Putamen (tissue), 1 donor: ENCODE measurements around the gene SND1.

Experiments
- DNase-seq: peaks from one replicate; pipeline ENCODE4 v3.0.0-alpha.2; 2016; ENCODE audit warnings: low spot score

SND1 gene

DNA sequence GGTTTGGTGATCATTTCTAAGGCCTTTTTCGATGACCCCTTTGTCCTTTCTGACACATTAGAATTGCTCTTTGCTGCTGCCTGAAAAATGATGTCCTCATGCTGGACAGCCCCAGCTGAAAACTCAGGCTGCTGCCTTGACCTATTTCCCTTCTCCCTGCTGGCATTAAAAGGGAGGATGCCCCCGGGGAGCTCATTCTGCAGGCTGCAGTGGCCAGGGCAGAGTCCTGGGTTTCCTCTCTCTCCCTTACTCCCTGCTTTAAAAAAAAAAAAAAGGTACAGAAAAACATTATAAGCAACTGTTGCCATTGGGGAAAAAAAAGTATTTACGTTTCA, 343.9 kb downstream of the SND1 start:
- no peak for DNase-seq

GRCh38 chr7:127996253-127997071, 344.5 kb downstream of the SND1 start:
- no peak for DNase-seq

- no peak for DNase-seq
Measured at GRCh38 chr7:127997226-127997922, 345.4 kb downstream of the SND1 start.

DNA sequence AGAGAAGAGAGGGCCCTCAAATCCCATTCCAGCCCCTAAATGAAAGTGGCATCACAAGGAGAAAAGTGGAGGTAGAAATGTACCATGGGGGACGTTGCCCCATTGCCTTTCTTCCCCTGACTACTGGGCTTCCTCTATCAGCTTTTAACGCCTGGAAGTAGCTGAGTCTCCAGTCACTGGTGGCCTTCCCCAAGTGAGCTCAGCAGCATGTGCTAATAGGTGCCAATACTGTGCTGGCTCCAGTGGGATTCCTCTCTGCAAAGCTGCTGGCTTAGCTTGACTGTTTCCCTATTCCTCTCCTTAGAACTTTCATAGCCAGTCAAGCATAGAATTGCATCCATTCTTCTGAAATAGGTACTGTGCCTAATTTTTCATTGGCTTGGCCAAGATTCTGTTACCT, 346.7 kb downstream of the SND1 start:
- DNase-seq, result no peak

DNA sequence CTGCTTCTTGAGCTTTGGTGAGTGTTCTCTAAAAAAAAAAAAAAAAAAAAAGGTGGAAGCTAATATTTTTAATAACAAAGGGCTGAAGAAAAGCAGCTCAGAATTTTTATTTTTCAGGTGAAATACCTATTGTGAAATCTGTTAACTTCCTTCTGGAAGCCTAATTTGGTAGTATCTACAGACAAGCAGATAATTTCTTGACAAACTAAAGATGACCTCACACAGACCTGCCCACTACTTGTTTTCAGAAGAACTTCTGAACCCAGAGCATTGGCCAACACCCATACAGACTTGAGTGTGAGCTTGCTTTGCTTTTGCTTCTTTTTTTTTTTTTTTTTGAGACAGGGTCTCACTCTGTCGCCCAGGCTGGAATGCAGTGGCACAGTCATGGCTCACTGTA, 348.1 kb downstream of the SND1 start:
- DNase-seq, result no peak

- no peak for DNase-seq
Measured at GRCh38 chr7:128000854-128001265, 348.9 kb downstream of the SND1 start.

GRCh38 chr7:128003167-128003566, 351.2 kb downstream of the SND1 start:
- DNase-seq, result no peak

GRCh38 chr7:128003787-128004186, 351.8 kb downstream of the SND1 start:
- DNase-seq, result no peak

- no peak for DNase-seq
Measured at GRCh38 chr7:128004623-128005022, 352.6 kb downstream of the SND1 start.

DNA sequence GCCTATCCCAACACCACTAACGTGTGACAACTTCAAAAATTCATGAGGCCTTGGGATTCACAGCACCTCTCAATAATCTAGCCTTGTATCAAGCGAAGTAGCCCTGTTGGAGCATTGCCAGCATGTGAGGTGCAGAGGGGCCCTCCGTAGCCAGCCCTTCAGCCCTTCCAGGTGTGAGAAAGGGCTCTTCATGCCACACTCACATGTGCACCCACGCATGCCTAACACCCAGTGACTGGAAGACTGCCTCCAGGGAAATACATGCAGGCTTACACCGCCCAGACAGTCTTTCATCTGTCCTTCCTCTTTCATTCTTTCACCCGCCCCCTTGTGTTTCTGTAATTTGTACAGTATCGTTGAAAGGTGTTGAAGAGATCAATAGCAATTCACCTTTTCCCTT, 353.1 kb downstream of the SND1 start:
- no peak for DNase-seq

DNA sequence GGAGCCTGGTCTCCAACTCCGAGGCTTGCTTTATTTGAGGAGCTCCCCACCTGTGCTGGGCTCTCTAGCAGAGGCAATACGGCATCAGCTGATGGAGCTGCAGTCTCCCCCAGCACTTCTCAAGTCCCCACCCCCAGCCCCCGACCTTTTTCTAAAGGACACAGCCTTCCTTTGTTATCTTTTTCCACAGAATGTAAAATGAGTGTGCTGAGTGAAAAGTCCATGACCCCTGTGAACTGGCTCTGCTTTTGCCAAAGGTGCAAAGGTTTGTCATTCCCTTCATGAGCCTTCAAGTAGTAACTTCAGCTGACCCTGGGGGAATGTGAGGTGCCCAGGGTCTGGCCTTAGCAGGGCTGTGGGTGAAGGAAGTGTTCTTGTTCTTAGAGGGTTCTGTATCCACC, 353.8 kb downstream of the SND1 start:
- DNase-seq, result no peak

GRCh38 chr7:128006550-128007302, 354.7 kb downstream of the SND1 start:
- no peak for DNase-seq

GRCh38 chr7:128007303-128007680, 355.3 kb downstream of the SND1 start:
- DNase-seq, result no peak

DNA sequence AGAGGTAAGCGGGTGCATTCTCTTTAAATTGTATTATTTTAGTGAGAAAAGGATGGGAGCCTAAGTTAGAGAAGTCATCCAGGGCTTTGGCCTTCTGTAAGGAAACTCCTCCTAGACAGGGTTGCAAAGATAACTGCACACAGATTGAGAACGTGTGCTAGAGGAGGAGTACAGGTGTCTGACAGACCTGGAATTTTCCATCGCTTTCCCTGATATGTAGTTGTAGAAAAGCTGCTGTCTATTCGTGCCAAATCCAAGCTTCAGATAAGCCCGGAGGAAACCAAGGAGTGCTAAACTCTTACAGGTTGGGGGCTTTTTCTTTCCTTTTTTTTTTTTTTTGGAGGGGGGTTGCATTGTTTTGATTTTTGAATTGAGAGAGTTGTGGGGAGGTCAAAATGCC, 356.1 kb downstream of the SND1 start:
- DNase-seq, result no peak

DNA sequence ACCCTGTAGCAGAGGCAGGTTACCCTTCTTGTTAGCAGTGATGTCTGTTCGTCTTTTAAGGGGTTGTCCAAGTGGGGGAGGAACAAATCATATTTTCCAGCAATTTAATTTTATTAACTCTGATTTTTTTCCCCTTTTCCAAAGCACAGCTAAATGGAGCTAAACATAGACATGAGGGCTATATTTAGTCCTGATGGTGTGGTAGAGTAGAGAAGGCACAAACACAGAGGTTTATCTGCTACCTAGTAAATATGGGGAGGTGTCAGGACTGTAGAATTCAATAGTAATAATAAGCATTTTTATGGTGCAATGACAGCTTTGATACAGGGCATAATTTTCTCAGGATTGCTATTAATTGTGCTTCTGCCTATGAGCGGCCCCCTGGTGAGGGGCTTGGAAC, 356.8 kb downstream of the SND1 start:
- no peak for DNase-seq

DNA sequence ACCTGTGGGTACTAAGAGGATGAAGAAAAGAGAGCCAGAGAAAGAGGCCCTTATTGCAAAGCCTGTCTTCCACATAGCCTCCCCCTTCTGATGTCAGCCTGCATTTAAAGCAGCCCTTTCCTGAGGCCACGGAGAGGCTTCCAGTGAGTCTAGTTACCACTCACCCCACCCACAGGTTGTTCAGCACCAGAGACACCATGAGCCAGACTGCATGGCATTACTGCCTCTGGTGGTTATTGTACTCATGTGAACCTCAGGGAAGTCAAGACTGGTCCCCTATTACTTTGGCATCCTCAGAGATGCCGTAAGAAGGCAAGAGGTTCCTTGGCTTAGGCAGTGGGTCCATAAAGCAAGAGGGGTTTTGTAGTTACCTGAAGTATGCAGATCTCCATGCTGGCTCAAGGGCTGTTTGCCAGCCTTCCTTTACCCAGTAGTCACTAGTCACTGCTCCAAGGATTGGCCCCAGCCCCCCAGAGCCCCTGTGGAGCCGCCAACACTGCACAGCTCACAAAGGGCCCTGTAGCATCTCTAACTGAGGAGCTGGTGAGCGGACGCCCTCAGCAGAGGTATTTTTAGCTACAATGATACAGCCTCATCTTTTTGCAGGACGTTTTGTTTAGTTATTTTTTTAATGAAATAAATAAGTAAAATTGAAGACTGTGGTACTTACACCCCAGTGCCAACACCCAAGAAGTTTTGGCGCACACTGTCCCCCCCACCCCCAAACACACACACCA, 358.6 kb downstream of the SND1 start:
- DNase-seq, result no peak

DNA sequence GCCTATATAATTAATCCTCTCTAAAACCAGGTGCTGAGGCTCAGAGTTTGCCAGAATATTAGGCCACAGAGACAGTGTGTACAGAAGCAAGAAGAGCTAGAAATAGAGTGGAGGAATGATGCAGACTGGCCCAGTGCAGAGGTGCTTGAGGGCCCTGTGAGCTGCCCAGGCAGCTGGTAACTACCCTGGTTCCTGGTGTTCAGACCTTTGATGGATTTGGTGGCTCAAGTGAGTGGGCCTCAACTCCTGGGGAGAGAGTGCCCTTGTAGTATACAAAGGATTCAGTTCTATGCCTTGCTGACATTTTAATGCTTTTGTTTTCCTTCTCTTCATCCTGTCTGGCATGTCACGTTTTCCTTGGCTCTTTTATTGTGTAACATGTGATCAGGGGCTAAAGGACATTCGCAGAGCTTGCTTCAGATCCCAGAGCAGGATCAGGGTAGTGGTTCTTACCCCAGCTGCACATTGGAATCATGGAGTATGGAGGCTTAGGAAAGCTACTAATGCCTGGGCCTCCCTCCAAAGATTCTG, 359.2 kb downstream of the SND1 start:
- DNase-seq, result no peak

- DNase-seq, result no peak
Measured at GRCh38 chr7:128014811-128015210, 362.8 kb downstream of the SND1 start.

DNA sequence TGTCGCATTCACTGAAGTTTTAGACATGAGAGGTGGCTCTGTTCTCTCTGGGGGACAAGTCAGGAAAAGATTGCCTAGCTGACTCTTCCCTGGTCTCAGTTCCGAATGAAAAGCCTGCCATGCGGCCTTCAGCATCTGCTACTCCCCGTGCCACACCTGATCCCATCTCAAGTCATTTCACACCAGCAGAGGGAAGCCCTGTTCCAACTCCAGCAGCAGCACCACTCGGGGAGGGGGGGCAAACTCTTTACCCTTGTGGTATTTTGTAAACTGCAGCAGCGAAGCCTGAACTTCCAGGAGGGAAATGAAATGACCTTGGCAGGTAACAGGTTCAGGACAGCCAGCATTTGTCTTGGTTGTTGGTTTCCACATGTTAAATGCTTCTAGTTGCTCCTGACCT, 365.5 kb downstream of the SND1 start:
- no peak for DNase-seq

DNA sequence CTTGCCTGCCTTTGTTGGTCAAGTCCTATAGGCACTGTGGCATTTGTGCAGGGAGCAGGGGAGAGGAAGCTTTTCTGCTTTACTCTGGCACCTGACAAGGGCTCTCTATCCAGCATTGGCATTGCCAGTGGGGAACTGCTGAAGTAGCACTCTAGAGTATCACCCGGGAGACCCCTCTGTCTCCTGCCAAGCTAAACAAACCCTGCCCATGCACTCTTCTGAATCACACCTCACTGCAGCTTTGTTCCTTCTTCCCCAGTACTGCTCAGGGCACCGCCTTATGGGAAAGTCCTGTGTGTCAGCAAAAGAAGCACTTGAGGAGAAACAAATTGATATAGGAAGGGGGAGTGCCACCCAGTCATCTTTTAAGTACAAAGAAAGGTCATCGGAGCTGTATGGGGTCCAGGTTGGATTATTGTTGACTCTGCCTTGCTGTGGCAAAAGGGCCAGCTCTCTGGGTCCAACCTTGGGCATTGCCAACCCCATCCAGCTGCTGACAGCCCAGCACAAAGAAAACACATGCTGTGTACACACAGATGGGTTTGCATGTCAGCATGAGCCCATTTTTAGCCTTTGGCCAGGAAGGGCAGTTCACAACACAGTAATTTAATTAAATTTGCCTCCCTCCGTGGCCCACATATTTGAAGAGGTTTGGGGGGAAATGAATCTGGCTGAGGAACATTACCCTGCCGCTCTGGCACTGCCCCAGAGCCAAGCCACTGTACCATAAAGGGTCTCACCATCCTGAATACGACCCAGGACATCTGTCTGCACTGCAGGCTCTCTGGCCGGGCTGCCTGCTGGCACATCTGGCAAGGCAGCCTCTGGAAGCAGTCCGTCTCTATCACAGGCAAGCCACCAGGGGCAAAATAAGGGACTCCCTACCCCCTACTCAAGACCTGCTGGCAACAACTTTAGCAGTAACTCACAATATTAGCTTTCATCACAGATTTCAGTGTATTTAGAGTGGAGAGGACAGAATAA, 366.2 kb downstream of the SND1 start:
- DNase-seq, result no peak

GRCh38 chr7:128019288-128019687, 367.3 kb downstream of the SND1 start:
- DNase-seq, result no peak
